Thoracic aorta (tissue), 2 donors: ENCODE data around the gene CTDP1. TPM values are rescaled to one million over a fixed set of nuclear protein-coding genes. Genes with fewer than 3 reads are reported as not detected.

Source experiments
- ATAC-seq: fragments of 150-250 bp; one replicate; pipeline ENCODE4 v1.8.0; 2017; ENCODE audit warnings: low read depth; ENCODE audit not compliant: insufficient number of reproducible peaks, low FRiP score
- DNase-seq: peaks from one replicate; pipeline ENCODE4 v3.0.0-alpha.2; 2020; ENCODE audit warnings: low spot score
- H3K27ac ChIP-seq, 2 donors: fragments of 200-600 bp; sonication (generic); 1 replicate in 1 of 2; 2 replicates in 1 of 2; pipeline ENCODE4 v1.5.1; 2016; ENCODE audit warnings: mild to moderate bottlenecking in 2 of 2, moderate library complexity in 2 of 2
- H3K27me3 ChIP-seq: fragments of 200-600 bp; sonication (generic); replicated peaks from 2 replicates; pipeline ENCODE4 v1.6.0; 2016; ENCODE audit warnings: mild to moderate bottlenecking; ENCODE audit not compliant: insufficient read depth
- H3K36me3 ChIP-seq: fragments of 200-600 bp; sonication (generic); one replicate; pipeline ENCODE4 v1.5.1; 2016
- H3K4me1 ChIP-seq, 2 donors: fragments of 200-600 bp; sonication (generic); 1 replicate in 1 of 2; 2 replicates in 1 of 2; pipeline versions ENCODE4 v1.5.1 to v1.6.0; 2016; ENCODE audit warnings: low read depth in 2 of 2, mild to moderate bottlenecking in 1 of 2; ENCODE audit not compliant: control insufficient read depth in 1 of 2
- H3K4me3 ChIP-seq: fragments of 200-600 bp; sonication (generic); 2 replicates; pipeline ENCODE4 v1.5.1; 2016; ENCODE audit warnings: mild to moderate bottlenecking
- H3K9me3 ChIP-seq: fragments of 200-600 bp; sonication (generic); 2 replicates; pipeline ENCODE4 v1.5.1; 2016
- CTCF ChIP-seq: fragments of 200-600 bp; sonication (generic); IDR thresholded peaks from one replicate; pipeline ENCODE4 v1.5.1; 2019; ENCODE audit warnings: antibody characterized with exemption
- total RNA-seq, 2 donors: library from RNA; depleted of rRNA; stranded (reverse); fragments of >200 nt; gene quantifications; one replicate each; pipeline versions ENCODE4 v1.1.0 to v1.2.3, GENCODE V29; 2016

CTDP1 gene
- total RNA-seq, result 10 to 100 TPM; 25.0 to 28.0 TPM

GRCh38 chr18:79679552-79680099, at the start of gene CTDP1:
TSS of gene CTDP1 (plus strand) at chr18:79679803. CDS start at chr18:79679948, 145 bp downstream.
- TF ChIP-seq CTCF, result no peak
- ATAC-seq (peak; percentile 92), DNase-seq (peak; percentile 65)
- Histone ChIP-seq H3K27ac (peak within 1 kb of the TSS; percentile 96 to 97), H3K4me3 (peak within 1 kb of the TSS; percentile 94), H3K27me3 (no peaks in the 10 kb centered on the region), H3K36me3 (no peaks in the 10 kb centered on the region), H3K9me3 (no peaks in the 10 kb centered on the region), H3K4me1 (peaks cover 16 to 42% of the 10 kb centered on the region in 2 donors)

- ATAC-seq, result no peak
- TF ChIP-seq CTCF, result no peak
- Histone ChIP-seq H3K4me3 (no peak overlapping the region), H3K36me3 (no peaks in the 10 kb centered on the region), H3K27me3 (no peaks in the 10 kb centered on the region), H3K9me3 (no peaks in the 10 kb centered on the region), H3K27ac (no peak overlapping the region), H3K4me1 (peaks cover 0 to 2% of the 10 kb centered on the region in 2 donors)
- no peak for DNase-seq
Observed at GRCh38 chr18:79630281-79631095, 49.1 kb upstream of the CTDP1 start.

- H3K9me3 ChIP-seq, result no peaks in the 10 kb centered on the region
- H3K27ac ChIP-seq, result no peak overlapping the region
- DNase-seq (no peak), ATAC-seq (no peak)
- TF ChIP-seq CTCF, result no peak
- H3K36me3 ChIP-seq, result no peaks in the 10 kb centered on the region
- H3K4me1 ChIP-seq, result no peaks in the 10 kb centered on the region
- H3K27me3 ChIP-seq, result no peaks in the 10 kb centered on the region
- H3K4me3 ChIP-seq, result no peak overlapping the region
Observed at GRCh38 chr18:79631096-79631507, 48.5 kb upstream of the CTDP1 start.

- TF ChIP-seq CTCF, result no peak
- no peak overlapping the region for H3K27ac ChIP-seq
- ATAC-seq (no peak), DNase-seq (no peak)
- no peaks in the 10 kb centered on the region for H3K27me3 ChIP-seq
- H3K4me3 ChIP-seq, result no peak overlapping the region
- H3K36me3 ChIP-seq, result no peaks in the 10 kb centered on the region
- H3K9me3 ChIP-seq, result no peaks in the 10 kb centered on the region
- H3K4me1 ChIP-seq, result no peaks in the 10 kb centered on the region
Observed at GRCh38 chr18:79631761-79632446, 47.7 kb upstream of the CTDP1 start.

- Histone ChIP-seq H3K27me3 (no peaks in the 10 kb centered on the region), H3K9me3 (no peaks in the 10 kb centered on the region), H3K4me3 (no peak overlapping the region), H3K4me1 (peaks cover 0 to 2% of the 10 kb centered on the region in 2 donors), H3K36me3 (no peaks in the 10 kb centered on the region), H3K27ac (no peak overlapping the region)
- no peak for ATAC-seq
- TF ChIP-seq CTCF, result no peak
- DNase-seq, result no peak
Observed at GRCh38 chr18:79632765-79633164, 46.8 kb upstream of the CTDP1 start.
